Activated B cell treated with CpG ODN at 0.5 μM for 24 hours (primary cell): Measurements from ENCODE around the gene DUSP3. TPM values are rescaled to one million over a fixed set of nuclear protein-coding genes. Genes with fewer than 3 reads are reported as not detected.

Source experiments
- ATAC-seq: fragments of 200-7000 bp; cut with Tn5 transposase; one replicate; pipeline ENCODE4 v1.10.0; 2021; ENCODE audit warnings: low read depth, mild to moderate bottlenecking, moderate library complexity
- CTCF ChIA-PET: fragments of 350-600 bp; sonication (Branson Sonifier 250); formaldehyde crosslinking; loops from one replicate; lab custom pipeline; 2021; ENCODE audit warnings: antibody characterized with exemption; lab: Charles Lee
- POLR2A ChIA-PET: fragments of 350-600 bp; sonication (Branson Sonifier 250); formaldehyde crosslinking; loops from one replicate; lab custom pipeline; 2021; ENCODE audit warnings: antibody characterized with exemption; lab: Charles Lee
- DNase-seq: peaks from one replicate; pipeline ENCODE4 v3.0.0; 2022
- H3K27ac Mint-ChIP-seq: one replicate; pipeline ENCODE4 v1.8.0; 2020; ENCODE audit warnings: mixed read lengths
- H3K27me3 Mint-ChIP-seq: one replicate; pipeline ENCODE4 v1.8.0; 2021; ENCODE audit warnings: mixed read lengths
- H3K36me3 Mint-ChIP-seq: one replicate; pipeline ENCODE4 v1.8.0; 2021; ENCODE audit warnings: low read depth, mixed read lengths
- H3K4me1 Mint-ChIP-seq: one replicate; pipeline ENCODE4 v1.8.0; 2021; ENCODE audit warnings: mixed read lengths
- H3K4me3 Mint-ChIP-seq: one replicate; pipeline ENCODE4 v1.8.0; 2020; ENCODE audit warnings: mild to moderate bottlenecking, mixed read lengths
- H3K9me3 Mint-ChIP-seq: one replicate; pipeline ENCODE4 v1.8.0; 2020; ENCODE audit warnings: mixed read lengths
- CTCF ChIP-seq: fragments of 200-600 bp; IDR thresholded peaks from one replicate; pipeline ENCODE4 v1.8.0; 2022; ENCODE audit warnings: antibody characterized with exemption, mild to moderate bottlenecking
- intact Hi-C: fragments of 100-400 bp; cut with micrococcal nuclease; formaldehyde crosslinking; loops from one replicate; pipeline ENCODE4 v1.15.1; 2024
- total RNA-seq: library from RNA; stranded (reverse); gene quantifications from 2 replicates; pipeline ENCODE4 v1.2.3, GENCODE V29; 2022

The DUSP3 gene
- total RNA-seq, 1 donor from 2014 or later = 16.6 TPM

DNA sequence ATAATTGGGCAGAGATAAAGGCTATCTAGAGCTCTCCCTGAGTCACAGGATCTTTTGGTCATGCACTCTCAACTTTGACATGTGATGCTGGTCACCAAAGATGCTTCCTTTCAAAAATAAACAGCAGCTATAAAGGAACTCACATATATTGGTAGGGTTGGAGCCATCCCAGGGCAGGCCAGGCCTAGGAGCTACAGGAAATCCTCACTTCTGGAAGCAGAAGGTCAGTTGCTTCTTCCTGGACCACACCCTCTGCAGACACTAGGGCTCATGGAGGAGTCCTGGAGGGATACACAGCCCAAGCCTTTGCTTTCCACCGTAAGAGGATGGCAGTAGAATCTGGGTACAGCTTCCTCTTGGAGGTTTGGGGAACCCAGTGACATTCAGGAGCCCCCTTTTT, 44.8 kb downstream of the DUSP3 start:
- Mint-ChIP-seq H3K27ac (no peak overlapping the region), H3K4me3 (no peak overlapping the region), H3K27me3 (peaks cover 20% of the 10 kb centered on the region), H3K9me3 (peaks cover 3% of the 10 kb centered on the region), H3K4me1 (no peaks in the 10 kb centered on the region), H3K36me3 (no peaks in the 10 kb centered on the region)
- no peak for TF ChIP-seq CTCF
- DNase-seq (no peak), ATAC-seq (no peak)
- intact Hi-C loops = no loop called here
- ChIA-PET POLR2A (interaction anchor here (0.6 kb wide), 1 partner anchor 13 kb away, joined by 3 read pairs; no protein-coding TSS in a partner anchor), CTCF (no interaction called here)

DNA sequence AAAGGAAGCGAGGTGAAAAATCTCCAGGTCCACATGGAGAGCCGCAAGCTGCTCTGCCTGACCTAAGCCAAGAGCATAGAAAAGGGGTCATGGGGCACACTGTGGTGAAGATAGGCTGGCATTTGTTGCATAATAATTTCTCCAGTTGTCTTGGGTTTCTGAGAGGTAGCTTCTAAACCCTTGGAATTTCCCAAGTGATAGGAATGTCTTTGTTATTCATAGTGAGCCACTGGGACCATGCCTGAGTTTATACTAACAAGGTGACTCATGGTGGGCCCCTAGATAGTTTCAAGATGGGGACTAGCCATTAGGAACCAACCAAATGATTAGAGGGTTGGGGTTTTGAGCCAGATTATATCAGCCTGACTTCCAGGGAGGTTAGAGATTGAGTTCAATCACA, 45.8 kb downstream of the DUSP3 start:
- H3K36me3 Mint-ChIP-seq = no peaks in the 10 kb centered on the region
- no peak overlapping the region for H3K27ac Mint-ChIP-seq
- H3K9me3 Mint-ChIP-seq = peaks cover 3% of the 10 kb centered on the region
- H3K4me3 Mint-ChIP-seq = no peak overlapping the region
- ATAC-seq = no peak
- no peak for DNase-seq
- TF ChIP-seq CTCF = no peak
- CTCF ChIA-PET = no interaction called here
- H3K27me3 Mint-ChIP-seq = peaks cover 15% of the 10 kb centered on the region
- POLR2A ChIA-PET = no interaction called here
- no peaks in the 10 kb centered on the region for H3K4me1 Mint-ChIP-seq
- intact Hi-C loops = no loop called here

GRCh38 chr17:43728081-43728480, 50.7 kb downstream of the DUSP3 start:
- no peaks in the 10 kb centered on the region for H3K27me3 Mint-ChIP-seq
- no peak for DNase-seq
- ChIA-PET POLR2A (interaction anchor here (0.6 kb wide), 1 partner anchor 975 kb away, joined by 3 read pairs; no protein-coding TSS in a partner anchor), CTCF (no interaction called here)
- no peaks in the 10 kb centered on the region for H3K4me1 Mint-ChIP-seq
- ATAC-seq = no peak
- TF ChIP-seq CTCF = no peak
- intact Hi-C loops = no loop called here
- H3K36me3 Mint-ChIP-seq = no peaks in the 10 kb centered on the region
- no peaks in the 10 kb centered on the region for H3K9me3 Mint-ChIP-seq
- H3K4me3 Mint-ChIP-seq = no peak overlapping the region
- H3K27ac Mint-ChIP-seq = no peak overlapping the region

- Mint-ChIP-seq H3K4me1 (peaks cover 17% of the 10 kb centered on the region), H3K4me3 (no peak overlapping the region), H3K36me3 (peaks cover 3% of the 10 kb centered on the region), H3K9me3 (no peaks in the 10 kb centered on the region), H3K27ac (no peak overlapping the region), H3K27me3 (no peaks in the 10 kb centered on the region)
- CTCF ChIA-PET = no interaction called here
- POLR2A ChIA-PET = no interaction called here
- intact Hi-C loops = no loop called here
- no peak for TF ChIP-seq CTCF
- ATAC-seq = no peak
- DNase-seq = no peak
Measured at GRCh38 chr17:43723697-43724359, 54.9 kb downstream of the DUSP3 start.

DNA sequence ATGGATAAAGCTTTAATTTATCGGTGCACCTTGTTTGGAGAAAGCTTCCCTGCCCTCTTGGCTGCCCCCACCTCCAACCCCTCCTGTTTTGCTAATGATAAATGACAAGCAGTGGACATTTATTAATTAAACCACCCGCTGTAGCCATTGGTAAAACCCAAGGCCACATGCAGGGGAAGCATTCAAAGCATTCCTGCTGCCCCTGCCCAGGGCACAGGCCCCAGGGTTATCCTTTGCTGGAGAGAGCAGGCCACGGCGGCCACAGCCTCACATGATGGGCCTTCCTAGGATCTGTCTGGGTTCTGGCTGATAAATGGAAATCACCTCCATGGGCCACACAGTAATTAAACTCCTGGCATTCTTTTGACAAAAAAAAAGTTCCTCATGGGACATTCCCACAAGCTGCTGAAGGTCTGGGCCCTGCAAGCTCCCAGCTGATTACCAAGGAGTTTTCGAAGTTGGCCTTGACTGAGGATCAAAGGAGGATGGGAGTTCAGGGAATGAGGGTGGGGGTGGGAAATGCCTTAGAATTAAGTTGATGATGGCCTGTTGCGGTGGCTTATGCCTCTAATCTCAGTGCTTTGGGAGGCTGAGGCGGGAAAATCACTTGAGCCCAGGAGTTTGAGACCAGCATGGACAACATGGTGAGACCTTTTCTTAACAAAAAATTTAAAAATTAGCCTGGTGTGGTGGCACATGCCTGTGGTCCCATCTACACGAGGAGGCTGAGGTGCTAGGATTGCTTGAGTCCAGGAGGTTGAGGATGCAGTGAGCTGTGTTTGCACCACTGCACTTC, 55.7 kb downstream of the DUSP3 start:
- peaks cover 17% of the 10 kb centered on the region for H3K4me1 Mint-ChIP-seq
- no peak for ATAC-seq
- intact Hi-C loops = no loop called here
- CTCF ChIA-PET = interaction anchor here (1.4 kb wide), 1 partner anchor 37 kb away, joined by 3 read pairs; no protein-coding TSS in a partner anchor
- H3K36me3 Mint-ChIP-seq = peaks cover 3% of the 10 kb centered on the region
- H3K4me3 Mint-ChIP-seq = no peak overlapping the region
- no peaks in the 10 kb centered on the region for H3K9me3 Mint-ChIP-seq
- POLR2A ChIA-PET = no interaction called here
- H3K27ac Mint-ChIP-seq = no peak overlapping the region
- DNase-seq = no peak
- TF ChIP-seq CTCF = no peak
- no peaks in the 10 kb centered on the region for H3K27me3 Mint-ChIP-seq
